ENCODE data around the gene DOK1. TPM values are rescaled to one million over a fixed set of nuclear protein-coding genes. Genes with fewer than 3 reads are reported as not detected.

DOK1 gene
- total RNA-seq, 1 experiment from 2014 or later, result 4.7 TPM

GRCh38 chr2:74515981-74516633, 38.4 kb upstream of the DOK1 start:
- H3K27ac ChIP-seq (ENCODE audit: low read length), result no peak overlapping the region
- no peaks in the 10 kb centered on the region for H3K36me3 ChIP-seq (ENCODE audit: low read depth, low read length)
- TF ChIP-seq EZH2phosphoT487 (IDR thresholded peaks at IDR 0.05; ENCODE audit: borderline replicate concordance, low read length) (no peak), EZH2 (IDR thresholded peaks at IDR 0.05; ENCODE audit: low read length, unreplicated experiment) (no peak), CTCF (conservative IDR thresholded peaks at IDR 0.05; ENCODE audit: low read depth, low read length) (no peak)
- intact Hi-C loops (cut with micrococcal nuclease), result no loop called here
- H3K27me3 ChIP-seq (ENCODE audit: low read length), result no peaks in the 10 kb centered on the region
- ATAC-seq (no peak), DNase-seq (no peak)
- ChIA-PET CTCF (no interaction called here), POLR2A (ENCODE audit: unreplicated experiment) (no interaction called here)
- no peaks in the 10 kb centered on the region for H4K20me1 ChIP-seq (ENCODE audit: low read length)
- H3K9me3 ChIP-seq (ENCODE audit: low read length), result no peaks in the 10 kb centered on the region
- no peak overlapping the region for H3K4me3 ChIP-seq (ENCODE audit: low read length)
- H3K4me2 ChIP-seq (ENCODE audit: low read length), result no peak overlapping the region
- H3K4me1 ChIP-seq (ENCODE audit: insufficient read depth, low read length), result 0 out of 2 replicates have a peak, but pooled peaks cover 3% of the 10 kb centered on the region
- no peak overlapping the region for H3K9ac ChIP-seq (ENCODE audit: low read length)
- H2AFZ ChIP-seq (ENCODE audit: low read length), result no peak overlapping the region
- no peaks in the 10 kb centered on the region for H3K79me2 ChIP-seq (ENCODE audit: low read length)
- no TSS peak for BruUV-seq (replicated peaks)
- no peaks in the 10 kb centered on the region for H3F3A ChIP-seq (ENCODE audit: low read length, unreplicated experiment)
- no peaks in the 10 kb centered on the region for H3K9me2 ChIP-seq (replicated peaks; ENCODE audit: low read length)

- Histone ChIP-seq H3K4me3 (ENCODE audit: low read length) (no peak overlapping the region), H3K27ac (ENCODE audit: low read length) (no peak overlapping the region), H3K27me3 (ENCODE audit: low read length) (no peaks in the 10 kb centered on the region), H3F3A (ENCODE audit: low read length, unreplicated experiment) (no peaks in the 10 kb centered on the region), H3K79me2 (ENCODE audit: low read length) (no peaks in the 10 kb centered on the region), H3K4me2 (ENCODE audit: low read length) (no peak overlapping the region), H4K20me1 (ENCODE audit: low read length) (no peaks in the 10 kb centered on the region), H3K36me3 (ENCODE audit: low read depth, low read length) (no peaks in the 10 kb centered on the region), H2AFZ (ENCODE audit: low read length) (no peak overlapping the region), H3K9ac (ENCODE audit: low read length) (no peak overlapping the region), H3K4me1 (ENCODE audit: insufficient read depth, low read length) (0 out of 2 replicates have a peak, but pooled peaks cover 3% of the 10 kb centered on the region), H3K9me2 (replicated peaks; ENCODE audit: low read length) (no peaks in the 10 kb centered on the region), H3K9me3 (ENCODE audit: low read length) (no peaks in the 10 kb centered on the region)
- ChIA-PET CTCF (no interaction called here), POLR2A (ENCODE audit: unreplicated experiment) (no interaction called here)
- TF ChIP-seq EZH2phosphoT487 (IDR thresholded peaks at IDR 0.05; ENCODE audit: borderline replicate concordance, low read length) (no peak), EZH2 (IDR thresholded peaks at IDR 0.05; ENCODE audit: low read length, unreplicated experiment) (no peak), CTCF (conservative IDR thresholded peaks at IDR 0.05; ENCODE audit: low read depth, low read length) (no peak)
- ATAC-seq (no peak), DNase-seq (no peak)
- intact Hi-C loops (cut with micrococcal nuclease), result no loop called here
- BruUV-seq (replicated peaks), result no TSS peak
Measured at GRCh38 chr2:74516650-74517049, 37.9 kb upstream of the DOK1 start.

- Histone ChIP-seq H3K36me3 (ENCODE audit: low read depth, low read length) (peaks cover 20% of the 10 kb centered on the region), H3K4me2 (ENCODE audit: low read length) (no peak overlapping the region), H3K4me3 (ENCODE audit: low read length) (no peak overlapping the region), H3K9ac (ENCODE audit: low read length) (no peak overlapping the region), H3F3A (ENCODE audit: low read length, unreplicated experiment) (no peaks in the 10 kb centered on the region), H3K79me2 (ENCODE audit: low read length) (peaks cover 4% of the 10 kb centered on the region), H4K20me1 (ENCODE audit: low read length) (no peaks in the 10 kb centered on the region), H3K9me3 (ENCODE audit: low read length) (no peaks in the 10 kb centered on the region), H3K27ac (ENCODE audit: low read length) (no peak overlapping the region), H3K27me3 (ENCODE audit: low read length) (no peaks in the 10 kb centered on the region), H3K4me1 (ENCODE audit: insufficient read depth, low read length) (no peaks in the 10 kb centered on the region), H2AFZ (ENCODE audit: low read length) (no peak overlapping the region), H3K9me2 (replicated peaks; ENCODE audit: low read length) (no peaks in the 10 kb centered on the region)
- BruUV-seq (replicated peaks), result no TSS peak
- DNase-seq, result no peak
- no peak for TF ChIP-seq EZH2 (IDR thresholded peaks at IDR 0.05; ENCODE audit: low read length, unreplicated experiment)
- no peak for TF ChIP-seq CTCF (conservative IDR thresholded peaks at IDR 0.05; ENCODE audit: low read depth, low read length)
- no peak for TF ChIP-seq EZH2phosphoT487 (IDR thresholded peaks at IDR 0.05; ENCODE audit: borderline replicate concordance, low read length)
- intact Hi-C loops (cut with micrococcal nuclease), result no loop called here
- ATAC-seq, result no peak
- ChIA-PET POLR2A (ENCODE audit: unreplicated experiment) (no interaction called here), CTCF (no interaction called here)
Measured at GRCh38 chr2:74522516-74522915, 32.0 kb upstream of the DOK1 start.
